Ureter (tissue), 1 donor: Measurements from ENCODE around the gene CPXM1. TPM values are rescaled to one million over a fixed set of nuclear protein-coding genes. Genes with fewer than 3 reads are reported as not detected.
"Not testable (repeated sequence)": the region's sequence is repeated elsewhere in the genome, so short reads cannot be mapped to it uniquely, and the experiment has no call there.

Experiments used
- DNase-seq: peaks from one replicate; pipeline ENCODE4 v3.0.0-alpha.2; 2020; ENCODE audit warnings: low spot score
- total RNA-seq: library from RNA; stranded (reverse); gene quantifications from one replicate; pipeline ENCODE4 v1.2.4, GENCODE V29; 2023
- donor health status: DM: yes; HTN: yes; CAD: no.

Gene CPXM1
- total RNA-seq = 3.0 TPM

DNA sequence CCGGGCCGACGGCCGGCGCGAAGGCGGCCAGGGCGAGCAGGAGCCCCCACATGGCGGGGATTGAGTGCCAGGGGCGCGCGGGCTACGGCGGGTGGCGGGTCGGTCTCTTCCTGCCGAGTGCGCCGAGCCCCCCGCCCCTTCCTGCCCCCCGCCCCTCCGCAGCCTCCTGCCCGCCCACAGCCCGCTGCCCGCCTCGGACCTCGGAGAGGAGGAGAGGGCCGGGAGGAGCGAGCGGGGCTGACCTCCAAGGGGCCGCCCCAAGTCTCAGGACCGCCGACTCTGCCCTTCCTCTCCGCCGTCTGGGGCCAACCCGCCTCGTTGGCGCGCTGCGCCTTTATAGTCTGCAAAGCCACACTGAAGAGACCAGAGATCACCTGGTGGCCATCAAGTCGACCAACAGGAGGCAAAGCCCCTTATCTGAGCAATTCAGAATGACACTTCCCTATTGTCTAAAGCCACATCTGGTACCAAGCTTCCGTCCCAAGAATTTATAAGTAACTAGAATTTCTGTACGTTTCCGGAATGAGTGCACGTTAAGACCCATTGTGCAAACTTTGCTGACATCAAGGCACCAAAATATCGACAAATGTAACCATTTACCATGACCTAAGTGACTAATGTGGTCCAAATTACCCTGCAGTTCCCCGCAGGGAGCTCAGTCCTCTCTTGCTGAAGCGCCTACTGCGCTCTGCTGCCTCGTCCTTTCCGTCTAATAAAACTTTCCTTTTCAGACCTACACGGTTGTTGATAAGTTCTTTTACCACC, at the start of gene CPXM1:
TSS of gene CPXM1 (minus strand) at position 107 of the 765 bp plus-strand sequence. CDS start at position 52, 55 bp downstream.
- no peak for DNase-seq

DNA sequence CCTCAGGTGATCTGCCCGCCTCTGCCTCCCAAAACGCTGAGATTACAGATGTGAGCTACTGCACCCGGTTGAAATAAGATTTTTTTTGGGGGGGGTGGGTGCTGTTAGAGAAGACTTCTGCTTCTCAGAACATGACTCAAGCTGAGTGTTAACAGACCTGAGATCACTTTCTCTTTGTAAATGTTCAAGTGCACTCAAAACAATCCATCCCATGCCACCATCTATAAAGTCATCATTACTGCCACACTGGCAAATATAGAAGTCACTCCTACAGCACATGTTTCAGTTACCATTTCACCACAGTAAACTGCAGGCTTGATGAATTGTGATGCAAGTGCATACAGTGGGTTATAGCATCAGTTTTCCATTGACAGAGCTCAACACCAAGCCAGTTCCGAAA, 49.1 kb upstream of the CPXM1 start:
- DNase-seq = no peak

DNA sequence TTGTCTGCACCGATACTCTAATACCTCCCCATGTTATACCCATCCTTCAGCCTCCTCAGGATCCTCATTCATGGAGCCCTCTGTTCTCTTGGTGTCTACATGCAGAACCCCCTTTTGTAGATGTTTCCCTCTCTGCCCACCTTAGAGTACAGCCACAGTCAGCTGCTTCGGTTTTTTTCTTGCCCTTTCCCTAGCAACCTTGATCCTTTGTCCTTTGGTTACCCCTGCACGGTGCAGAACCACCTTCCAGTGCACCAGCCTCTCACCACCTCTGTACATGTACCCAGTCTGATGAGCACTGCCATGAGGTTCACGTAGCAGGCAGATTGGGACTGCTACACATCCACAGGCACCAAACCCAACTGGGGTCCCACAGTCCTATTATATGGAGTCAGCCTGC, 47.4 kb upstream of the CPXM1 start:
- no peak for DNase-seq

- DNase-seq = no peak
Measured at GRCh38 chr20:2846698-2847097, 46.3 kb upstream of the CPXM1 start.

DNA sequence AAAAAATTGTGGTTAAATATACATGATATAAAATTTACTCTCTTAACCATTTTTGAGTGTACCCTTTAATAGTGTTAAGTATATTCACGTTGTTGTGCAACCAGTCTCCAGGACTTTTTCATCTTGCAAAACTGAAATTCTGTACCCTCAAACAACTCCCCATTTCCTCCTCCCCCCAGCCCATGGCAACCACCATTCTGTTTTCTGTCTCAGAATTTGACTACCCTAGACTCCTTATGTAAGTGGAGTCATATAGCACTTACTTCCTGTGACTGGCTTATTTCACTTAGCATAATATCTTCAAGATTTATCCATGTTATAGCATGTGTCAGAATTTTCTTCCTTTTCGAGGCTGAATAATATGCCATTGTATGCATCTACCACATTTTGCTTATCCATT, 45.2 kb upstream of the CPXM1 start:
- no peak for DNase-seq

DNA sequence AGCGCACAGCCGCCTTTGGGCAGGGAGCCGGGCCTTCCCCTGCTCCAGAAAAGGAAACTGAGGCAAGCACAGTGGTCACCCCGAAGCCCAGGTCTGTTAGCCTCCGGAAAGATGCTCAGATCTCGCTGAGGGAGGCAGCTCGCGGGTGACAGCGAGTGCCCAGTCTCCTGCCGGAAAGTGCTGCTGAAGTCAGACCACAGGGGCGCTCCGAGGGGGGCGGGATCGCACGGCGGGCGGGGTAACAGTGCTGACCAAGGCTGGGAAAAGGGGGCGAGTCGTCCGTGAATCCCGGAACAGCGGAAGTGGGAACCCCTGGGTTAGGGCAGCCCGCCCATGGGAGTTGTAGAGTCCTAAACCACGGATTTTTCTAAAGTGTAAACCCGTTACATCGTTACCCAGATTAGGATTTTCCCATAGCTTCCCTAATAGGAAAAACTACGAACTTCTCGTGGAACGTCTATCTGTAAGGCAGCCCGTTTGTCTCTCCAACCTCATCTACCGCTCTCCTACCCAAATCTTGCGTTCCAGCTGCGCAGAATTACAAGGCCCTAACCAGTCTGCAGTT, 40.6 kb upstream of the CPXM1 start:
- DNase-seq = peak; percentile 65

GRCh38 chr20:2840138-2840966, 39.9 kb upstream of the CPXM1 start, which contains the start of the genes PCED1A and VPS16:
PCED1A (minus strand) TSS chr20:2840655; CDS start chr20:2839912, 743 bp downstream.
VPS16 (plus strand) TSS chr20:2840745; CDS start chr20:2840775, 30 bp downstream.
- peak; percentile 89 for DNase-seq

- no peak for DNase-seq
Measured at GRCh38 chr20:2839732-2840137, 39.3 kb upstream of the CPXM1 start.

GRCh38 chr20:2838847-2839671, 38.6 kb upstream of the CPXM1 start:
- DNase-seq = no peak

GRCh38 chr20:2838170-2838797, 37.9 kb upstream of the CPXM1 start:
- DNase-seq = no peak

DNA sequence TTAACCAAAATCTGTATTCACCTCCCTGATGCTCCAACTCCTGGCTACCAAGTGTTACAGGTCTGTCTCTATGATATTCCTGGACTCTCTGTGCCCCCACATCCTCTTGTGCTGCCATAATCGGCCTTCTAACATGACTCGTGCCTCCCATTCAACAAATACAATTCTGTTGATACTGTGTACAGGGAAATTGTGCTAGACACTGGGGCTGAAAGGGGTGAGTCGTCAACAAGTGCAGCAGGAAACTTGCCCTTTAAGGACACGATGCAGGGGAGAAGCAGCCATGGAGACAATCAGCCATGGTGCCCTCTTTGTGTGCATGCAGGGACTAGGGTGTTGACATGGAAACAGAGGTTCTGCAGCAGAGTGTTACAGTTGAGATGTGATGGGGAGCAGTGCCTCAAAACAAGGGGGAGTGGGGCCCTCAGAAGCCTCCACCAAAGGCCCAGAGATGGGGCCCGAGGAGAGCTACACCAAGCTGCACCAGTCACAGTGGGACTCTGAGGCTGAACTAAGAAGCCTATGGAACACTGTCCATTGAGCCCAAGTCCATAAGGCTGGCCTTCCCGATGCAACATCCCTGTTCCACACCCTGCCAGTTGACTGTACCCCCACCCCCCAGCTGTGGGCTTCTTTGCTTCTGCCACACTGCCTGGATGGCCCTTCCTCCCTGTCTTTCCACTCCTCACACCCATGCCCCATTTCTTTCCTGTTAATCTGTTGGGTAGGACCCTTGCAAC, 37.0 kb upstream of the CPXM1 start:
- no peak for DNase-seq

DNA sequence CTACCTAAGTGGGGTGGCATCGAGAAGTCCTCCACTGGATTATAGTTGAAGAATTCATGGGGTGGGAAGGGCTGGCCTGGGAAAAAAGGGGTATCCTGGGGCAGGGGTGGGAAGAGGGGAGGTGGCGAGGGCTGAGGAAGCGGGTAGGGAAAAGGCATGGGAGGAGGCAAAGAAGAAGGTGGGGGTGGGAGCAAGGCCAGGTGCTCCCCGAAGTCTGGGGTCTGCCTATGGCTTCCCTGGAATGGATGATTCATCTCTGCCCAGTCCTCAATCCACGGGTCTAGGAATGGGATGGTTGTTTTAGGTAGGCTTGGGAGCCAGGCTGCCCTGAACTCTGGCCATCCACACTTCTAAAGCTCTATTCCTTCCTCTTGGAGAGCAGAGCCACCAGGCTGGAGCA, 35.6 kb upstream of the CPXM1 start:
- DNase-seq = no peak

GRCh38 chr20:2835331-2835796, 34.9 kb upstream of the CPXM1 start:
- no peak for DNase-seq

- DNase-seq = no peak
Measured at GRCh38 chr20:2834401-2835110, 34.1 kb upstream of the CPXM1 start.

DNA sequence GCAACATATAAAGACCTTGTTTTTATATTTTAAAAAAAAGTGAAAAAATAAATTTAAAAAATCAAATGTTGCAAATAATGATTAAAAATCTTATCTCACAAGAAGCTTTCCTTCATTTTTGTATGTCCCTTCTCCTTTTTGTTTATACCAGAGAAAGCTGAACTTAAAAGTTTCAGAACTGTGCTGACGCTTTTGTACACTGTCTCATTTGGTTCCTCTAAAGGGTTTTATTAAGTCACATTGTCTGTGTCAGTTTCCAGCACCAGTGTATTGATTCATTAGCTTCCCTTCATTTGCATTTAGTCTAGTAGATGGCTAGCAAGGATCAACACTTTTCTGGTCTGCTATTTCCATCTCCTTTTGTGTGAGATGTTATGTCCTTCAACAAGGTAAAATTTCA, 33.3 kb upstream of the CPXM1 start:
- no peak for DNase-seq

DNA sequence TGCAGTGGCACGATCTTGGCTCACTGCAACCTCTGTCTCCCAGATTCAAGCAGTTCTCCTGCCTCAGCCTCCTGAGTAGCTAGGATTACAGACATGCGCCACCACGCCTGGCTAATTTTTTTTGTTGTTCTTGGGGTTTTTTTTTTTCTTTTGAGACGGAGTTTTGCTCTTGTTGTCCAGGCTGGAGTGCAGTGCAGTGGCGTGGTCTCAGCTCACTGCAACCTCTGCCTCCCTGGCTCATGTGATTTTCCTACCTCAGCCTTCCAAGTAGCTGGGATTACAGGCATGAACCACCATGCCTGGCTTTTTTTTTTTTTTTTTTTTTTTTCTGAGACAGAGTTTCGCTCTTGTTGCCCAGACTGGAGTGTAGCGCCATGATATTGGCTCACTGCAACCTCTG, 30.8 kb upstream of the CPXM1 start:
- DNase-seq = not testable (repeated sequence)

GRCh38 chr20:2829376-2829775, 28.9 kb upstream of the CPXM1 start:
- DNase-seq = no peak

DNA sequence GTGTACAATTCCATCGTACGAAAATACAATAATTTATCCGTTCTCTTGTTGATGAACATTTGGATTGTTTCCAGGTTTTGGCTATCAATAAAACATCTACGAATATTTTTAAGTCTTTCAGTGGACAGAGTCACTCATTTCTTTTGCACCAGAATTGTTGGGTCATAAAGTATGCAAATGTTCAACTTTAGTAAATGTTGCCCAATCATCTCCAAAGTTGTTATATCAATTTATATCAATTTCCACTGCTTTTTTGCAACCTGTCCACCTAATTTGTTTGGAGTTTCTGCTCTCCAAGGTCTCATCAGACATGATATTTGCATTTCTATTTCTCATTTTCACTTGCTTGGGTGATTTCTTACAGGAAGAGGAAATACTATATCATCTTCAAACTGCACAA, 26.2 kb upstream of the CPXM1 start:
- no peak for DNase-seq

GRCh38 chr20:2825761-2826160, 25.3 kb upstream of the CPXM1 start:
- no peak for DNase-seq

- no peak for DNase-seq
Measured at GRCh38 chr20:2822073-2822472, 21.6 kb upstream of the CPXM1 start.
